Measurements from ENCODE around the gene CNNM1. TPM values are rescaled to one million over a fixed set of nuclear protein-coding genes. Genes with fewer than 3 reads are reported as not detected.

Gene CNNM1
- total and polyA plus RNA-seq, 9 of the 15 experiments (the other 6 are each of a cell fraction or from before 2014, with no cell fraction given), result not detected

DNA sequence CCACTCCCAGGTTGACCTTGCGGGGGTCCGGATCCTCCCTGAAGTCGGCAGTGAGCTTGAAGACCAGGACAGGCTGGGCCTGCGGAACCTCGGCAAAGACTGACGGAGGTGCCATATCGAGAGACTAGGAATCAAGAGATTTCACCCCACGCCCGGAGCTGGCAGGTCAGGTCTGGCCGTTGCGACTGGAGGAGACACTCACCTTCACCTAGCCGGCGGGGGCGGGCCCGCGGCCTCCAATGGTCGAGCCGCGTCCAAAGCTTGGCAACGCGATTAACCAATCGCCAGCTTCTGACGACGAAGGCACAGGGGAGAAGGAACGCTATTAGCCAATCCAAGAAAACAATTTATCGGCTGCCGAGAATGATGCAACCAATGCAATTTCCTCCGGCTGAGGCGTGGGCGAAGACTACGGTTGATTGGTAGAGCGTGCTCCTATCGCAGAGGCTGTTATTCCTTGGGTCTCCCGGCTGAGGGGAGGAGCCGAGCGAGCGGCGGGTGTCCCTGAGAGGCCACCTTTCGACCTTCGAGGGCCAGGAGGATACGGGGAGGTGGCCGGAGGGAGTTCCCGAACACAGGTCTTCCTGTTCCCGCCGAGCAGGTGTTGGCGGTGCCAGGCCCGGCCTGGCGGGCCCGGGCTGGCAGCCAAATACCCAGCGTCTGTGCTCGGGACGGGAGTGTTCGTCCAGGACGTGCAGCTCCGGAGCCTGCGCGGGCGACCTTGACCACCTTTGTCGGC lies 101.5 kb downstream of the CNNM1 start, which contains the start of gene GOT1 (continued):
- TF ChIP-seq ZNF407 (IDR thresholded peaks at IDR 0.05; ENCODE audit: low read depth) (no peak), ESRRA (IDR thresholded peaks at IDR 0.05; ENCODE audit: borderline replicate concordance, low read depth) (peak; percentile 98), TCF7L2 (IDR thresholded peaks at IDR 0.05; ENCODE audit: low read depth, low read length) (no peak), EGR1 (conservative IDR thresholded peaks at IDR 0.05) (peak; percentile 98), ZNF76 (CRISPR knock-in tag; IDR thresholded peaks at IDR 0.05; ENCODE audit: borderline replicate concordance) (0 out of 2 replicates have a peak, but pooled peaks have one; percentile 28), NR2C2 (CRISPR knock-in tag; IDR thresholded peaks at IDR 0.05) (no peak), NR2C2 (tag; IDR thresholded peaks at IDR 0.05) (peak; percentile 84), ATF7 (IDR thresholded peaks at IDR 0.05) (peak; percentile 95), MCM5 (IDR thresholded peaks at IDR 0.05; ENCODE audit: low read depth) (no peak), ZFX (CRISPR knock-in tag; IDR thresholded peaks at IDR 0.05) (peak; percentile 75), MAZ (CRISPR knock-in tag; conservative IDR thresholded peaks at IDR 0.05 in 1 of 2, IDR thresholded peaks at IDR 0.05 in 1 of 2) (peak; percentile 39 to 59; a peak in 2 of 4 replicates), NFYB (IDR thresholded peaks at IDR 0.05; ENCODE audit: extremely low read depth, insufficient read length) (peak; percentile 98), FOXM1 (IDR thresholded peaks at IDR 0.05; ENCODE audit: low read depth) (peak; percentile 86), FOXM1 (CRISPR knock-in tag; IDR thresholded peaks at IDR 0.05; ENCODE audit: low read depth) (no peak; the same call in 1 of the 2 replicates), RB1 (IDR thresholded peaks at IDR 0.05; ENCODE audit: low read depth) (peak; percentile 78), SUPT5H (IDR thresholded peaks at IDR 0.05) (peak; percentile 88), RFX1 (IDR thresholded peaks at IDR 0.05) (peak; percentile 76), ZEB2 (IDR thresholded peaks at IDR 0.05) (0 out of 2 replicates have a peak, but pooled peaks have one; percentile 3), KDM5B (IDR thresholded peaks at IDR 0.05; ENCODE audit: insufficient replicate concordance, low read depth, low read length) (peak; percentile 72), RBBP5 (IDR thresholded peaks at IDR 0.05; ENCODE audit: borderline replicate concordance, insufficient read depth, low read length, poor library complexity, severe bottlenecking) (peak; percentile 68)
